GM12891 (cell line): ENCODE data around the gene ADGRE2.
"Not testable (repeated sequence)": the region's sequence is repeated elsewhere in the genome, so short reads cannot be mapped to it uniquely, and the experiment has no call there.

Experiments
- DNase-seq: peaks from one replicate; pipeline ENCODE4 v3.0.0; 2011; ENCODE audit warnings: low spot score; ENCODE audit not compliant: insufficient read length
- FAIRE-seq: peaks from 2 replicates; lab custom pipeline; 2011; peaks lifted over from hg19 to GRCh38; lab: Jason Lieb, UNC
- PAX5 ChIP-seq: IDR thresholded peaks from 2 replicates; pipeline ENCODE4 v1.6.1; 2011; ENCODE audit warnings: low read length, moderate library complexity, mild to moderate bottlenecking; ENCODE audit not compliant: insufficient read depth, severe bottlenecking
- POLR2A ChIP-seq: IDR thresholded peaks from 2 replicates; pipeline ENCODE4 v1.6.1; 2011; ENCODE audit warnings: low read depth, low read length, control low read depth
- POLR2AphosphoS5 ChIP-seq: IDR thresholded peaks from 2 replicates; pipeline ENCODE4 v1.6.1; 2011; ENCODE audit warnings: low read depth, low read length, control low read depth
- POU2F2 ChIP-seq: IDR thresholded peaks from 2 replicates; pipeline ENCODE4 v1.6.1; 2011; ENCODE audit warnings: low read depth, mild to moderate bottlenecking, control low read depth, low read length, moderate library complexity
- SPI1 ChIP-seq: IDR thresholded peaks from 2 replicates; pipeline ENCODE4 v1.6.1; 2011; ENCODE audit warnings: low read depth, low read length, control low read depth
- TAF1 ChIP-seq: IDR thresholded peaks from 2 replicates; pipeline ENCODE4 v1.6.1; 2011; ENCODE audit warnings: low read depth, low read length, control low read depth

The ADGRE2 gene

DNA sequence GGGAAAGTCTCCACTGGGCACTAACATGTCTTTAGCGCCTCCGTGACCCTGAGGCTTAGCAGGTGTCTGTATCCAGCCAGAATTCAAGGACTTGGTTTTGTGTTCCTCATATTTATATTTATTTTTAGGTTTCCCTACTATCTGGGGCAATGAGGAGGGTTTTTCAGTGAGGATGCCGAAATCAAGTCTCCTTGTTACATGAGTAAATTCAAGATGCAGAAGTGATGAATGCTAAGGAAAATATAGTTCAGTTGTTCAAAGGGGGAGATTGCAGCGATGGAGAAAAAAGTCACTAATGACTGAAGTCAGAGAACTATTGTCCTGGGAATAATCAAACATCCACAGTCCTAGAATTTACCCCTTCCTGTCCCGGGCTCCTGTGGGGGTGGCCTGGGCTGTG, 791 bp upstream of the ADGRE2 start:
- TF ChIP-seq POU2F2 (no peak), POLR2AphosphoS5 (no peak), SPI1 (no peak), PAX5 (no peak), TAF1 (no peak), POLR2A (no peak)
- FAIRE-seq, result no peak

DNA sequence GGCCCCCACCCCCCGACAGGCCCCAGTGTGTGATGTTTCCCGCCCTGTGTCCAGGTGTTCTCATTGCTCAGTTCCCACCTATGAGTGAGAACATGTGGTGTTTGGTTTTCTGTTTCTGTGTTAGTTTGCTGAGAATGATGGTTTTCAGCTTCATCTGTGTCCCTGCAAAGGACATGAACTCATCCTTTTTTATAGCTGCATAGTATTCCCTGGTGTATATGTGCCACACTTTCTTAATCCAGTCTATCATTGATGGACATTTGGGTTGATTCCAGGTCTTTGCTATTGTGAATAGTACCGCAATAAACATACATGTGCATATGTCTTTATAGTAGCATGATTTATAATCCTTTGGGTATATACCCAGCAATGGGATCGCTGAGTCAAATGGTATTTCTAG, 715 bp downstream of the ADGRE2 start:
- FAIRE-seq, result not testable (repeated sequence)

More for the DNA sequence above, 791 bp upstream of the ADGRE2 start:
- no peak for DNase-seq

DNA sequence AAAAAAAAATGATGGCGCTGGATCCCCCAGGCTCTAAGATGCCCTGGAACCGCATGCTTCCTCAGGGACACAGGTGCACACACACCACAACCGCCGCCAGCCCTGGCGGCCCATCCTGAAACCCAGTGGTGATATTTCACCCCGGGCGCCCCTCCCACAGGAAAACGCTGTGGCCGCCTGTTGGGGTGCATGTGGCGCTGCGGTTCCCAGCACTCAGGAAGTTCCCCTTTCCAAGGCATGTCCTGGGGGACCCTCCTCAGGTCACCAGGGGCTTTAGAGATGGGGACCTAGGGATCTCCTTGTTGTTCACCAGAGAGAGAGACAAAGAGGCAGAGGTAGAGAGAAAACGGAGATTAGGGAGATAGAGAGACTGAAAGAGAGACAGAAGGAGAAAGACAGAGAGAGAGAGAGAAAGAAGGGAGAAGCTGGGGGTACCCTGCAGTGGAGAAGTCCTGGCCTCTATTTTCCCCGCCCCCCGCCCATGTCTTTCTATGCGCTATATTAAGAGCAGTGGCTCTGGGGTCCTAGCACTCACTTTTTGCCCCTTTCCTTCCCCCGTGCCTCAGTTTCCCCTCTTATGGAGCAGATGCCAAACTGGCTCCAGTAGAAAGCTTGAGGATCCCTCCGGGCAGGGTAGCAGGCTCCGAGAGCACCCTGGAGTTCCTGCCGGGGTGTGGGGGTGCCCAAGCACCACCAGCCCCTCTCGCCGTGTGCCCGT, 2.3 kb downstream of the ADGRE2 start:
- DNase-seq (peak; percentile 28), FAIRE-seq (peak; percentile 33)
- TF ChIP-seq TAF1 (no peak), POLR2A (no peak), POU2F2 (no peak), SPI1 (no peak), POLR2AphosphoS5 (no peak), PAX5 (no peak)

More for the DNA sequence above, 715 bp downstream of the ADGRE2 start:
- not testable (repeated sequence) for DNase-seq

DNA sequence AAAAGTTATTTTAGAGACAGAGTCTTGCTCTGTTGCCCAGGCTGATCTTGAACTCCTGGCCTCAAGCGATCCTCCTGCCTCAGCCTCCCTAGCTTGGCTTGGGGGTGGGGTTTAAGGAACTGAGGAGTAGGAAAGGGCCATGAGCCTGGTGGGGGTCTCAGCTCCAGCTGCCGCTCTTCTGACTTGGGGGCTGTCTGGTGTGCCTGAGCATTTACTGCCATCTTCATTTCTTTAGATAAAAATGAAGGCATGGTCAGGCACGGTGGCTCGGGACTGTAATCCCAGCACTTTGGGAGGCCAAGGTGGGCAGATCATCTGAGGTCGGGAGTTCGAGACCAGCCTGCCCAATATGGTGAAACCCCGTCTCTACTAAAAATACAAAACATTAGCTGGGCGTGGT, 3.0 kb downstream of the ADGRE2 start:
- not testable (repeated sequence) for DNase-seq, FAIRE-seq

DNA sequence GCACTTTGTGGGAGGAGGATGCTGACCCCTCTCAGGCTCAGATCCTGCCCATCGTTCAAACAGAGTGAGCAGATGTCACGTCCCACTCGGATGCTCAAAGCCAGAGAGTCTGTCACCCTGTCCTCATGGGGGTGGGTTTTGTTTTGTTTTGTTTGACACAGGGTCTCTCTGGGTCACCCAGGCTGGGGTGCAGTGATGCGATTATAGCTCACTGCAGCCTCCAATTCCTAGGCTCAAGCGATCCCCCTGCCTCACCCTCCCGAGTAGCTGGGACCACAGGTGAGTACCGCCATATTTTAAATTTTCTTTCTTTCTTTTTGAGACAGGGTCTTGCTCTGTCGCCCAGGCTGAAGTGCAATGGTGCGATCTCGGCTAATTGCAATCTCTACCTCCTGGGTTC, 4.0 kb downstream of the ADGRE2 start:
- FAIRE-seq, result no peak
- TF ChIP-seq SPI1 (no peak), TAF1 (no peak), POU2F2 (no peak), POLR2A (no peak), POLR2AphosphoS5 (no peak), PAX5 (no peak)

DNA sequence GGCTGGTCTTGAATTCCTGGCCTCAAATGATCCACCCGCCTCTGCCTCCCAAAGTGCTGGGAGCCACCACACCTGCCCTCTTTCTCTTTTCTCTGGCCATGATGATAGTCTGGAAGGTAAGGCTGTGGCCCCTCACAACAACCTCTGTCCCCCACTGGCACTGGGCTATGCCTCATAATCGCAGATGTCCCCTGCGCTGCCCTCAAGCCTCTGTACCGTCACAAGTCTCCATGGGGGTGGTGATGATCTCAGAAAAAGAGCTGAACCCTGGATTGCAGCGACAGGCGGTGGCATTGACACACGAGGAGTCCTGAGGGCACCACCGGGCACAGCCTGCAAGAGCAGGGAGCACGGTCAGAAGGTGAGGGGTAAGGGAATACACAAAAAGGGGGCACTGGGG, 4.6 kb downstream of the ADGRE2 start:
- FAIRE-seq, result peak; percentile 62
- not testable (repeated sequence) for DNase-seq

More for the DNA sequence above, 4.0 kb downstream of the ADGRE2 start:
- no peak for DNase-seq

DNA sequence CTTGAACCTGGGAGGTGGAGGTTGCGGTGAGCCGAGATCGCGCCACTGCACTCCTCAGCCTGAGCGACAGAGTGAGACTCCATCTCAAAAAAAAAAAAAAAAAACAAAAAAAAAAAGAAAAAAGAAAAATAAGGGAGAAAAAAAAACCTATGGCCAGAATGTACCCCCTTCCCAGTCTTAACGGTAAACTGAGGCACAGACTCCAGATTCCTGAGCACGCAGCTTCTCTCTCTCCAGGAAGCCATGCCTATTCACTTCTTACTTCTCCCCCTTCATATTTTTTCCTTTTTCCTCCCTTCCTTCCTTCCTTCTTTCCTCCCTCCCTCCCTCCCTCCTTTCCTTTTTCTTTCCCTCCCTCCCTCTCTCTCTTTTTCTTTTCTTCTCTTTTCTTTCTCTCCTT, 5.4 kb downstream of the ADGRE2 start:
- FAIRE-seq (no peak), DNase-seq (no peak)
- TF ChIP-seq SPI1, result no peak
- no peak for TF ChIP-seq POLR2A

DNA sequence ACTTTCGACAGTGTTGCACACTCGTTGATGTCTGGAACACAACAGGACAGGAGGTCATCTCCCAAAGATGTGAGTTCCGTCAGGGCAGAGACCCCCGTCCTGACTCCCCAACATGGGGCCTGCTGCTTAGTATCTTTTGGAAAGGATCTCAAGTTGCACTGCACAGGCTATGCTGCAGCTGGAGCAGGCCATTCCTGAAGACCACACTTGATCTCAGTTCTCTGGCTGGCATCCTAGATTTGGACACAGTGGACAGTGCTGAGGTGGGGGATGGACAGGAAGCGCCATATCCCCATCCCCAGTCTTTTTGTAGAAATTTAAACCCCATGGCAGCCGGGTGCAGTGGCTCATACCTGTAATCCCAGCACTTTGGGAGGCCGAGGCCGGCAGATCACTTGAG, 5.9 kb downstream of the ADGRE2 start:
- FAIRE-seq (no peak), DNase-seq (no peak)
- TF ChIP-seq POLR2AphosphoS5, result no peak
- TF ChIP-seq SPI1, result no peak
- TF ChIP-seq POLR2A, result no peak
- TF ChIP-seq PAX5, result no peak
- no peak for TF ChIP-seq POU2F2
- TF ChIP-seq TAF1, result no peak

DNA sequence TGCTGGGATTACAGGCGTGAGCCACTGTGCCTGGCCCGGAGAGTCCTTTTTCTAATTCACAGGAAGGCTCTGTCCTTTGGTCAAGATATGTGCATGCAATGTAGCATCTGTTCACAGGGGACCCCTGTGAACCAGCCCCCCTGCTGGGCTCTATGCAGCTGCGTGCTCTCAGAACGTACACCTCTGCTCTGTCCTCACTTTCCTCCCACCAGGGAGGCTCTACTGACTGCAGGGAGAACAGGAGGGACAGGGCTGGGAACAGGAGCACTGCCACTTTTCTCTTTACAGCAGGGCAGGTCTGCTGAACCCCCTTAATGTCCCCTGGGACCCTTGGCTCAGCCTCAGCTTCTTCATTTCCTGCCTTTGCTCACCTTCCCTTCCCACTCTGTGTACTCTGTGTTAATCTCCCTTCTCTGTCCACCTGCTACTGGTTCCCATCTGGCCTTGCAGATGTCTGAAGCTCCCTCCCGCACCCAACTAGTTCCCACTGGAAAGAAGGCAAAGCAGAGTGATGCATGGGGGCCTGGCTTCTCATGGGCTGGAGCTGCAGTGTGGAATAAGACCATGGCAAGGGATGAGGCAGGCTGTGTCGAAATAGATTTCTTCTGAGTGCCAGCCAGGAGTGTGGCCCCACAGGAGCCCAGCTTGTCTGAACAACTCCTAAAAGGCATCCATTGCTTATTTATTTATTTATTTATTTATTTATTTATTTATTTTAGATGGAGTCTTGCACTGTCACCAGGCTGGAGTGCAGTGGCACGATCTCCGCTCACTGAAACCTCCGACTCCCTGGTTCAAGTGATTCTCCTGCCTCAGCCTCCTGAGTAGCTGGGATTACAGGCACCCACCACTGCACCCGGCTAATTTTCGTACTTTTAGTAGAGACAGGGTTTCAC, 7.2 kb downstream of the ADGRE2 start:
- TF ChIP-seq PAX5 (no peak), SPI1 (no peak), POU2F2 (no peak), POLR2AphosphoS5 (no peak), POLR2A (no peak), TAF1 (no peak)
- FAIRE-seq, result no peak
- no peak for DNase-seq

DNA sequence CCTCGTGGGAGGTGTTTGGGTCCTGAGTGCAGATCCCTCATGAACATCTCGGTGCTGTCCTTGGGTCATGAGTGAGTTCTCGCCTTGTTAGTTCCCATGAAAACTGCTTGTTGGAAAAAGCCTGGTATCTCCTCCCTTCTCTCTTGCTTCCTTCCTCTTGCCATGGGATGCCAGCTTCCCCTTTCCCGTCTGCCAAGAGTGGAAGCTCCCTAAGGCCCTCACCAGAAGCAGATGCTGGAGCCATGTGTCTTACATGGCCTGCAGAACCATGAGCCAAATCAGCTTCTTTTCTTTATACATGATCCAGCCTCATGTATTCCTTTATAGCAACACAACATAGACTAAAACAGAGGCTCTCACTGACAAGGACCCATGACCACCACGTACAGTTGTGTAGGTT, 8.2 kb downstream of the ADGRE2 start:
- DNase-seq, result no peak
- TF ChIP-seq POLR2A, result no peak
- no peak for TF ChIP-seq POU2F2
- no peak for TF ChIP-seq SPI1
- TF ChIP-seq POLR2AphosphoS5, result no peak
- TF ChIP-seq PAX5, result no peak
- no peak for TF ChIP-seq TAF1
- no peak for FAIRE-seq

DNA sequence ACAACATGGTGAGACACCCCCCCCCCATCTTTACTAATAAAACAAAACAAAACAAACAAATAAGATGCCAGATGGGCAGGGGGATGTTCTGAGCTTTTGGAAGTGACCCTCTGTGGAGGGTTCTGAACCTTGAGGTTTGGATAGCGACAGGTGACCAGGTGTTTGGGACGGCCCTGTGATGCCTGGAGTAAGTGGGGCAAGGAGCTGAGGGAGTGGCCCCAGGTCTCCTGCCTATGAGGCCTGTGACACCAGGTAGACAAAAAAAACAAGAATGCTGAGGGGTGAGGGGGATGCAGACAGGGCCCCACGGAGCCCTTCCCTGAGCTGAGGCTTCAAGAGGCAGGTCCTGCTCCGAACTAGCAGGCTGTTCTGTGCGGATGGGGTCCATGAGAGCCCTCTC, 9.2 kb downstream of the ADGRE2 start:
- no peak for DNase-seq
- TF ChIP-seq POLR2A (no peak), TAF1 (no peak), SPI1 (no peak), POU2F2 (no peak), PAX5 (no peak), POLR2AphosphoS5 (no peak)
- FAIRE-seq, result no peak
